SU-DHL-6 (cell line): Measurements from ENCODE around the gene LDLRAD3.

Experiments
- H2AFZ ChIP-seq: fragments of 200-600 bp; sonication (generic); 2 replicates; pipeline ENCODE4 v1.6.1; 2014; ENCODE audit warnings: low read depth, mild to moderate bottlenecking, moderate library complexity, mixed read lengths, antibody characterized with exemption, low read length; ENCODE audit not compliant: severe bottlenecking
- H3F3A ChIP-seq: fragments of 200-600 bp; shearing (Covaris generic); 2 replicates; pipeline ENCODE4 v1.6.0; 2016; ENCODE audit warnings: antibody characterized with exemption, mild to moderate bottlenecking; ENCODE audit not compliant: insufficient read depth
- H3K27ac ChIP-seq: fragments of 200-600 bp; sonication (generic); 2 replicates; pipeline ENCODE4 v1.5.1; 2016; ENCODE audit warnings: low read depth, mild to moderate bottlenecking, low read length, moderate library complexity, mixed read lengths
- H3K27me3 ChIP-seq: fragments of 200-600 bp; sonication (generic), shearing (Covaris generic); 2 replicates; pipeline ENCODE4 v1.6.0; 2014; ENCODE audit warnings: mild to moderate bottlenecking, low read length
- H3K36me3 ChIP-seq: fragments of 200-600 bp; sonication (generic); 2 replicates; pipeline ENCODE4 v1.6.1; 2014; ENCODE audit warnings: mild to moderate bottlenecking, low read length, mixed read lengths
- H3K4me2 ChIP-seq: fragments of 300-600, 200-600 bp; shearing (Covaris generic), sonication (generic); 2 replicates; pipeline ENCODE4 v1.6.0; 2014; ENCODE audit warnings: low read length, low read depth, mild to moderate bottlenecking; ENCODE audit not compliant: poor library complexity, severe bottlenecking
- H3K4me3 ChIP-seq: fragments of 200-600 bp; sonication (generic); 2 replicates; pipeline ENCODE4 v1.5.1; 2014; ENCODE audit warnings: antibody characterized with exemption, low read length, mild to moderate bottlenecking, mixed read lengths; ENCODE audit not compliant: insufficient read depth, poor library complexity, severe bottlenecking
- H3K79me2 ChIP-seq: fragments of 200-600 bp; sonication (generic); 2 replicates; pipeline ENCODE4 v1.6.1; 2014; ENCODE audit warnings: mild to moderate bottlenecking, low read length, moderate library complexity; ENCODE audit not compliant: insufficient read depth
- H3K9ac ChIP-seq: fragments of 200-600 bp; sonication (generic); 2 replicates; pipeline ENCODE4 v1.7.0; 2014; ENCODE audit warnings: mild to moderate bottlenecking, low read length
- H3K9me2 ChIP-seq: fragments of 200-600 bp; sonication (generic); replicated peaks from 2 replicates; pipeline ENCODE4 v1.6.1; 2014; ENCODE audit warnings: low read length; ENCODE audit not compliant: insufficient read depth
- H3K9me3 ChIP-seq: fragments of 200-600 bp; sonication (generic); 2 replicates; pipeline ENCODE4 v1.6.1; 2014; ENCODE audit warnings: low read length, mixed read lengths; ENCODE audit not compliant: insufficient read depth
- H4K20me1 ChIP-seq: fragments of 200-600 bp; sonication (generic); 2 replicates; pipeline ENCODE4 v1.6.1; 2014; ENCODE audit warnings: low read depth, mild to moderate bottlenecking, antibody characterized with exemption, low read length, moderate library complexity, mixed read lengths
- EZH2phosphoT487 ChIP-seq: fragments of 200-600 bp; sonication (generic), shearing (Covaris generic); conservative IDR thresholded peaks from 2 replicates; pipeline ENCODE4 v1.6.1; 2018; ENCODE audit warnings: mild to moderate bottlenecking, antibody characterized with exemption, low read length, moderate library complexity, mixed read lengths
- TF ChIP-seq, protein P1 (sequence below): fragments of 200-600 bp; sonication (generic); IDR thresholded peaks from one replicate; pipeline ENCODE4 v1.5.1; 2017; ENCODE audit warnings: antibody characterized with exemption, mild to moderate bottlenecking, low read length, moderate library complexity; ENCODE audit not compliant: insufficient read depth, poor library complexity, severe bottlenecking

LDLRAD3 gene

DNA sequence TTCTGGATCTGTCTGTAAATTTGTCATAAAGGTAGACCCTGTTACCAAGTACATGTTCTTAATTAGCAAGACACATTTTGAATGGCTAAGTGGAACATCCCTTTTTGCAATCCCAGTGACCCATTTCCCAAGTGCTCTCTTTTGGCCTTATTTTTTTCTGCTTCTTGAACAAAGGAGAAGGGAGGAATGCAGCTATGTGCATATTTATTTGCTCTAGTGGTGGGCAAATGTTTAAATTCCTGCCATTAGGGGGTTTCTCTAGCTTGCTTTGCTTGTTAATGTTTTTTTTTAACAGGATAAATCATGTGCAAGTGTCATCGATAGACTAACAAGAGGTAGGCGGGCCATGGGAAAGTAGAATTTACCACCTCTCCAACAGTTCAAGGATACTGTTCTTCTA is 209.7 kb downstream of the LDLRAD3 start:
- Histone ChIP-seq H3K4me2 (no peak overlapping the region), H3K9me3 (no peaks in the 10 kb centered on the region), H3K9me2 (no peaks in the 10 kb centered on the region), H3K9ac (no peak overlapping the region), H3K36me3 (no peaks in the 10 kb centered on the region), H3F3A (no peaks in the 10 kb centered on the region), H4K20me1 (no peaks in the 10 kb centered on the region), H3K4me3 (no peak overlapping the region), H3K79me2 (no peaks in the 10 kb centered on the region), H2AFZ (no peak overlapping the region), H3K27ac (no peak overlapping the region), H3K27me3 (no peaks in the 10 kb centered on the region)
- TF ChIP-seq EZH2phosphoT487 = no peak
- TF ChIP-seq, protein P1, sequence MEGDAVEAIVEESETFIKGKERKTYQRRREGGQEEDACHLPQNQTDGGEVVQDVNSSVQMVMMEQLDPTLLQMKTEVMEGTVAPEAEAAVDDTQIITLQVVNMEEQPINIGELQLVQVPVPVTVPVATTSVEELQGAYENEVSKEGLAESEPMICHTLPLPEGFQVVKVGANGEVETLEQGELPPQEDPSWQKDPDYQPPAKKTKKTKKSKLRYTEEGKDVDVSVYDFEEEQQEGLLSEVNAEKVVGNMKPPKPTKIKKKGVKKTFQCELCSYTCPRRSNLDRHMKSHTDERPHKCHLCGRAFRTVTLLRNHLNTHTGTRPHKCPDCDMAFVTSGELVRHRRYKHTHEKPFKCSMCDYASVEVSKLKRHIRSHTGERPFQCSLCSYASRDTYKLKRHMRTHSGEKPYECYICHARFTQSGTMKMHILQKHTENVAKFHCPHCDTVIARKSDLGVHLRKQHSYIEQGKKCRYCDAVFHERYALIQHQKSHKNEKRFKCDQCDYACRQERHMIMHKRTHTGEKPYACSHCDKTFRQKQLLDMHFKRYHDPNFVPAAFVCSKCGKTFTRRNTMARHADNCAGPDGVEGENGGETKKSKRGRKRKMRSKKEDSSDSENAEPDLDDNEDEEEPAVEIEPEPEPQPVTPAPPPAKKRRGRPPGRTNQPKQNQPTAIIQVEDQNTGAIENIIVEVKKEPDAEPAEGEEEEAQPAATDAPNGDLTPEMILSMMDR = no peak

- no peaks in the 10 kb centered on the region for H3K79me2 ChIP-seq
- no peak overlapping the region for H3K4me3 ChIP-seq
- no peak overlapping the region for H2AFZ ChIP-seq
- no peak for TF ChIP-seq EZH2phosphoT487
- TF ChIP-seq, protein P1 = no peak
- H3F3A ChIP-seq = no peaks in the 10 kb centered on the region
- no peak overlapping the region for H3K27ac ChIP-seq
- no peaks in the 10 kb centered on the region for H4K20me1 ChIP-seq
- no peaks in the 10 kb centered on the region for H3K9me2 ChIP-seq
- no peaks in the 10 kb centered on the region for H3K36me3 ChIP-seq
- H3K9ac ChIP-seq = no peak overlapping the region
- no peaks in the 10 kb centered on the region for H3K27me3 ChIP-seq
- H3K4me2 ChIP-seq = no peak overlapping the region
- no peaks in the 10 kb centered on the region for H3K9me3 ChIP-seq
Observed at GRCh38 chr11:36155124-36155561, 211.3 kb downstream of the LDLRAD3 start.

GRCh38 chr11:36155770-36156160 is 211.9 kb downstream of the LDLRAD3 start:
- Histone ChIP-seq H3K9ac (no peak overlapping the region), H3F3A (no peaks in the 10 kb centered on the region), H2AFZ (no peak overlapping the region), H4K20me1 (no peaks in the 10 kb centered on the region), H3K9me3 (no peaks in the 10 kb centered on the region), H3K79me2 (no peaks in the 10 kb centered on the region), H3K27me3 (no peaks in the 10 kb centered on the region), H3K36me3 (no peaks in the 10 kb centered on the region), H3K27ac (no peak overlapping the region), H3K9me2 (no peaks in the 10 kb centered on the region), H3K4me3 (no peak overlapping the region), H3K4me2 (no peak overlapping the region)
- TF ChIP-seq, protein P1 = no peak
- TF ChIP-seq EZH2phosphoT487 = no peak
